ENCODE measurements around the gene MCEMP1.

- TF ChIP-seq, protein P1, sequence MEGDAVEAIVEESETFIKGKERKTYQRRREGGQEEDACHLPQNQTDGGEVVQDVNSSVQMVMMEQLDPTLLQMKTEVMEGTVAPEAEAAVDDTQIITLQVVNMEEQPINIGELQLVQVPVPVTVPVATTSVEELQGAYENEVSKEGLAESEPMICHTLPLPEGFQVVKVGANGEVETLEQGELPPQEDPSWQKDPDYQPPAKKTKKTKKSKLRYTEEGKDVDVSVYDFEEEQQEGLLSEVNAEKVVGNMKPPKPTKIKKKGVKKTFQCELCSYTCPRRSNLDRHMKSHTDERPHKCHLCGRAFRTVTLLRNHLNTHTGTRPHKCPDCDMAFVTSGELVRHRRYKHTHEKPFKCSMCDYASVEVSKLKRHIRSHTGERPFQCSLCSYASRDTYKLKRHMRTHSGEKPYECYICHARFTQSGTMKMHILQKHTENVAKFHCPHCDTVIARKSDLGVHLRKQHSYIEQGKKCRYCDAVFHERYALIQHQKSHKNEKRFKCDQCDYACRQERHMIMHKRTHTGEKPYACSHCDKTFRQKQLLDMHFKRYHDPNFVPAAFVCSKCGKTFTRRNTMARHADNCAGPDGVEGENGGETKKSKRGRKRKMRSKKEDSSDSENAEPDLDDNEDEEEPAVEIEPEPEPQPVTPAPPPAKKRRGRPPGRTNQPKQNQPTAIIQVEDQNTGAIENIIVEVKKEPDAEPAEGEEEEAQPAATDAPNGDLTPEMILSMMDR (IDR thresholded peaks at IDR 0.05): no peak
- no peak for TF ChIP-seq POLR2A (IDR thresholded peaks at IDR 0.05)
Measured at GRCh38 chr19:7703332-7703731, 26.4 kb downstream of the MCEMP1 start.
